Measurements from ENCODE around the gene PIP4K2B.
"Not testable (repeated sequence)": the region's sequence is repeated elsewhere in the genome, so short reads cannot be mapped to it uniquely, and the experiment has no call there.

PIP4K2B gene

DNA sequence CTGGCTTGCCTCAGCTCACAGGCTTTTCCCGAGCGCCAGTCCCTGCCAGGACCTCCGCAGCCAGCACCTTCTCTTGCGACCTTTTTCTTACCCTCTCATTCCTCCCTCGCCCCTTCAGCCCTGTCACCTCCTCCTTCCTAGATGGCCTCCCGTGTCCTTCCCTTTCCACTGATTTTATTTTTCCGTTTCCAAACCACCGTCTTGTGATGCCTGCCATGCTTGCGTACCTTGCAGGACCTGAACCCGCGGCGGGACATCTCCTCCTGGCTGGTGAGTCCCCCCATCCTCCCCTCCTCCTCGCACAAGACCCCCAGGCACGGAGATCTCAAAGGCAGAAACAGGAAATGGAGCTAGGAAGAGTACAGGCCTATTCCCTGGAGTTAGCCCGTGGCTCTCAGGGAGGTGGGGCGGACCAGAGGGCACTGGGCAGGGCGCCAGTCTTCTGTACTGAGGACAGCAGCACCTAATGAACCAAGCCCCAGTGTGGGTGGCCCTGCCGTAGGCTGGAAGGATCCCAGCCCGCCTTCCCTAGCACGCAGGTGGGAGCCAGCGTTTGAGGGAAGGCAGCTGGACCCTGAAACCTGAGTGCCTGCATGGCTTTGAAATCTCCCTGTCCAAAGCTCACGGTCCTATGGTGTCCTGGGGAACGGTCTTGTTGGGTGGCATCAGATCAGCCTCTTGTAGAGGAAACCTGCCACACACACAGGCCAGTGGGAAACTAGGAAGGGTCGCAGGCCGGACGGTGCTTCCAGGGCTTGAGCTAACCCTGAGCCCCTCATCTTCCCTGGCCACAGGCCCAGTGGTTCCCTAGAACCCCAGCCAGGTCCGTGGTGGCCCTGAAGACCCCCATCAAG, 68.6 kb downstream of the PIP4K2B start:
- DNase-seq (ENCODE audit: low read depth, low spot score) = no peak

DNA sequence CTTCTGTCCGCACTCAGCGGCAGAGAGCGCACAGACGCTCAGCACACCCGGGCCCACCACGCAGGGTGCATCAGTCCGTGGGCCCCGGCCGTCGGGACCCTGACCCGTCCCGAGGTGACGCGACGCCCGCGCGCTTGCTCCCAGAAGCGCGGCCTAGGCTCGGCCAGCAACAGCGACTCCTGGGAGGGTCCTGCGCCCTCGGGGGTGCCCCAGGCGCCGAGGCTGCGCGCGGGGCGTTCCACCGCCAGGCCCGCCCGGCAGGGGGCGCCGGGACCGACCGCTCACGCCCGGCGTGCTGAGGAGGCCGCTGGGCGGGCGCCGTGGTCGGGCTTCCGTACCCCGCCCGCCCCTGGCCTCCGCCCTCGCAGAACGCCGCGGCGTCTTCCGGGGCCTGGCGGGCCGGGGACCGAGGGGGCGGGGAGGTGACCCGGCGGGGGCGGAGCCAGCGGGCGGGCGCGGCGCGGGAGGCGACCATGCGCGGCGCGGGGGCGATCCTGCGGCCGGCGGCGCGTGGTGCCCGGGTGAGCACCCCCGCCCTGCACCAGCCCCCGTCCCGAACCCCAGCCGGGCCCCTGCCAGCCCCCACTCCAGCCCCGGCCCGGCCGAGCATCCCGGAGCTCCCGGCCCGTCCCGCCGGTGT, 69.3 kb downstream of the PIP4K2B start, which contains the start of gene CISD3:
Gene CISD3 (plus strand): TSS at position 456 of the 640 bp plus-strand sequence. CDS start 18 bp downstream, at position 474.
- no peak for DNase-seq (ENCODE audit: low read depth, low spot score)

DNA sequence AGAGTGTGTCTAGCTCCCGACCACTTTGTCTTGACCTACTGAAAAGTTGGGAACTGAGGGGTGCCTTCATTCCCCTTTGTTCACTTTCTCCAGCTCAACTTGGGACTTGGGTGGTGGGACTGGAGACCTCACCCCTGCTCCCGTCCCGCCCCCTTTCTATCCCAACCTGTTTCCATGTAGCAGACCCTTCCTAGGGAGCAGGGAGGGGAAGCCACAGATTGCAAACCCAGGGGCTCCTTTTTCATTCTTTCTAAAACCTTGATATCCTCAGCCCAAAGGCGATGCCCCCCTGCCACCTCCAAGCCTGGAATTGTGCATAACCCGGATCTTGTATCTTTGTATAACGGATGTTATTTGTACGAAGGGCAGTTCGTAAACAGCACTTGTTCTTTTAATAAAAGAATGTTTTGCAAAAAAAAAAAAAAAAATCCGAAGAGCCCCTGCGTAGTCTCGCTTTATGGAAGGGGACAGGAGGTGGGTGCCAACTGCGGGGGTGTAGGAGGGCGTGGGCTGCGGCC, 69.9 kb downstream of the PIP4K2B start:
- DNase-seq (ENCODE audit: low read depth, low spot score) = no peak

DNA sequence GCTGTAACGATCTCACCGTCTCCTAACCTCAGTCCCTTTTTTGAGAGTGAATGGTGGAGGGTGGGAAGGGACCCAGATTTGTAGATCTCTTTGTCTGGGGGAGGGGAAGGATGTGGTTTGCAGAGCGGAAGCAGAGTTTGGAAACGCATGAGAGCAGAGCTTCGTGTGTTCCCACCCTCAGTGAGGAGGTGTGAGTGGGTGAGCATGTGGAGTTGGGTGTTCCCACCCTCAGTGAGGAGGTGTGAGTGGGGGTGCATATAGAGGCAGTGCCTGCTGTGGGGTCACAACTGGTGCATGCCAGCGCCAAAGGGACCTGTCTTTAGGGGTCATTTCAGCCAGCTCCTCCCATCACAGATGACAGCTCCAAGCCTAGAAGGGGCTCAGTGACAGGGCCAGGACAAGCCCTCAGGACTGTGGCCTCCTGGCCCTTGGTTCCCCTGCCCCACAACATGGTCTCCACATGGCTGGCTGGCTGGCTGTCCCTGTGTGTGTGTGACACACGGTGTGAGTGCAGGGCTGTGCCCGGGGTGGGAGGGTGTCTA, 71.0 kb downstream of the PIP4K2B start:
- DNase-seq (ENCODE audit: low read depth, low spot score) = no peak

DNA sequence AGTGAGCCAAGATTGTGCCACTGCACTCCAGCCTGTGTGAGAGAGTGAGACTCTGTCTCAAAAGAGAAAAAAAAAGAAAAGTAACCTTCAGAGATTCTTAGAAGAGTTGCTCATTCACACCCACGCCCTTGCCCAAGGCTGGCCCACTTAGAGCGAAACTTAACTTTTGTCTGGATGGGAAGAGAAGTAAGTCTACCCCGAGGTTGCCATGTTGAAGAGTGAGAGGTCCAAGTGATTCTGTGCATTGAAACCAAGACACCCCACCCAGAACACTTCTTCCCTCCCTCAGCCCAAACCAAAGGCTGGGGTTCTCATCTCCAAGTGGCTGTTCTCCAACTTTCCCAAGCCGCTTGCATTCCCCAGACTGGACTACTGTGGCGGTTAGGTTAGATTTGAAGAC, 71.6 kb downstream of the PIP4K2B start:
- no peak for DNase-seq (ENCODE audit: low read depth, low spot score)

DNA sequence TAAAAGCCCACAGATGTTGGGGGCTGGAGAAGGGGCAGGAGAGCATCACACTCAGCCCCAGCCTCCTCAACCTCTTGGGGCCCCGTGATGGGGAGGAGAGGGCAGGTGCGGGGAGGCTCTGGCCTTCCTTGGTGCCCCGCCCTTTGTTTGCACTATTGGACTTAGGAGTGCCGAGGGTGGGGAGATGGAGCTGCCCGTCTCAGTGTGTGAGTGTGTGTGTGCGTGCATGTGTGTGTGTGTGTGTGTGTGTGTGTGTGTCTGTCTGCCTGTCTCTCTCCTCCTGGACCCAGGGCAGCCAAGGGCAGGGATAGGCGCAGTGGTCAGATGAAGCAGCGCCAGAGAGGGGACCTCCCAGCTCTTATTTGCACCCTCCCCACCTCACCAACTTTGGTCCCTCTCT, 73.2 kb downstream of the PIP4K2B start:
- DNase-seq (ENCODE audit: low read depth, low spot score) = not testable (repeated sequence)

DNA sequence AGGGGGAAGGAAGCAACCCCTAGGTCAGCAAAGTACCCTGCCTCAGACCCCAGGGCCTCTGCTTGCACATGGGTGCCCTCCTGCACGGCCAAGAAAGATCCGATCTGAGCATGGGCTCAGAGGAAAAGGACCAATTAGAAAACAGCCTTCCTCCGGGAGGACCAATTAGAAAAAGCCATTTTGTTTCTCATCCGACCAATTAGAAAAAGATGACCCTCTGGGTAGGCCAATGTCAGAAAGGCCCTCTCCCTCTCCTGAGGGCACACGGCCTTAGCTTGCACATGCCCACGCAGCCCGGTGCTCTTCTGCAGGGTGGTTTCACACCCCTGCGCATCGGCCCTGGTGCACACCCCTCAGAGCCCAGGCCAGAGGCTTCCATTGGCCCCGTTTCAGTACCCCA, 74.3 kb downstream of the PIP4K2B start:
- DNase-seq (ENCODE audit: low read depth, low spot score) = no peak

DNA sequence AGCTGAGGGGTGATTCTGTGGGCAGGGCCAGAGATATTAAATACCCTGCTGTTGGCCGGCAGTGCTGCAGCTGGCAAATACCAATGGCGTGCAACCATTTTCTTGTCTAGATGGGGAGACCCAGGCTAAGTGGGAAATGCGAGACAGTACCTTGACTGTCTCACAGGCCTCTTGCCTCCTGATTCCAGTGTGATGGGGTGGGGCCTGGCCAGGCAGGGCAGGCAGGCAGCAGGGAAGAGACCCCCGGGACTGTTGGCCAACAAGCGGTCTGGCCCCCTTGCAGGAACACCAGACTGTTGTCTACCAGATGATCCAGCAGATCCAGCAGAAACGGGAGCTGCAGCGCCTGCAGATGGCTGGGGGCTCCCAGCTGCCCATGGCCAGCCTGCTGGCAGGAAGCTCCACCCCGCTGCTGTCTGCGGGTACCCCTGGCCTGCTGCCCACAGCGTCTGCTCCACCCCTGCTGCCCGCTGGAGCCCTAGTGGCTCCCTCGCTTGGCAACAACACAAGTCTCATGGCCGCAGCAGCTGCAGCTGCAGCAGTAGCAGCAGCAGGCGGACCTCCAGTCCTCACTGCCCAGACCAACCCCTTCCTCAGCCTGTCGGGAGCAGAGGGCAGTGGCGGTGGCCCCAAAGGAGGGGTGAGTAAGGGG, 74.9 kb downstream of the PIP4K2B start:
- no peak for DNase-seq (ENCODE audit: low read depth, low spot score)

DNA sequence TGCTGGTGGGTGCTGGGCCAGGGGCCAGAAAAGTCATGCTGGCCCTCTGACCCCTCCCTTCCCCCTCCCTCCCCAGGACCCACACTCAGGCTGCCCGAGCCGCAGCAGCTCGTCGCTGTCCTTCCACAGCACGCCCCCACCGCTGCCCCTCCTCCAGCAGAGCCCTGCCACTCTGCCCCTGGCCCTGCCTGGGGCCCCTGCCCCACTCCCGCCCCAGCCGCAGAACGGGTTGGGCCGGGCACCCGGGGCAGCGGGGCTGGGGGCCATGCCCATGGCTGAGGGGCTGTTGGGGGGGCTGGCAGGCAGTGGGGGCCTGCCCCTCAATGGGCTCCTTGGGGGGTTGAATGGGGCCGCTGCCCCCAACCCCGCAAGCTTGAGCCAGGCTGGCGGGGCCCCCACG, 77.6 kb downstream of the PIP4K2B start:
- DNase-seq (ENCODE audit: low read depth, low spot score) = no peak

DNA sequence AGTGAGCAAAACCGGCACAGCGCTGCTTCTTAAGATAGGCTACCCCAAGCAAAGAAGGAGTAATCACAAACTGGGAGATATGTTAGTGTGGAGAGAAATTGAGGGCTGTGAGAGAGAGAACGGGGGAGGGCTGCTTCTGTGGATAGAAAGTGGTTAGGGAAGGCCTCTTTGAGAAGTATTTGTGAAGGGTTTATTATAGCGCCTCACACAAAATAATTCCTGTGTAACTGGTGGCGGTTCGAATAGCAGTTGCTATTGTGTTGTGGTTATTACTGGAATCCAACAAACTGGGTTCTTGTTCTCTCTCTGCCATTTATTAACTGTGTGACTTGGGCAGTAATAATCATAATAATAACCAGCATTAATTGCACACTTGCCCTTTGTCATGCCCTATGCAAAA, 78.4 kb downstream of the PIP4K2B start:
- no peak for DNase-seq (ENCODE audit: low read depth, low spot score)

DNA sequence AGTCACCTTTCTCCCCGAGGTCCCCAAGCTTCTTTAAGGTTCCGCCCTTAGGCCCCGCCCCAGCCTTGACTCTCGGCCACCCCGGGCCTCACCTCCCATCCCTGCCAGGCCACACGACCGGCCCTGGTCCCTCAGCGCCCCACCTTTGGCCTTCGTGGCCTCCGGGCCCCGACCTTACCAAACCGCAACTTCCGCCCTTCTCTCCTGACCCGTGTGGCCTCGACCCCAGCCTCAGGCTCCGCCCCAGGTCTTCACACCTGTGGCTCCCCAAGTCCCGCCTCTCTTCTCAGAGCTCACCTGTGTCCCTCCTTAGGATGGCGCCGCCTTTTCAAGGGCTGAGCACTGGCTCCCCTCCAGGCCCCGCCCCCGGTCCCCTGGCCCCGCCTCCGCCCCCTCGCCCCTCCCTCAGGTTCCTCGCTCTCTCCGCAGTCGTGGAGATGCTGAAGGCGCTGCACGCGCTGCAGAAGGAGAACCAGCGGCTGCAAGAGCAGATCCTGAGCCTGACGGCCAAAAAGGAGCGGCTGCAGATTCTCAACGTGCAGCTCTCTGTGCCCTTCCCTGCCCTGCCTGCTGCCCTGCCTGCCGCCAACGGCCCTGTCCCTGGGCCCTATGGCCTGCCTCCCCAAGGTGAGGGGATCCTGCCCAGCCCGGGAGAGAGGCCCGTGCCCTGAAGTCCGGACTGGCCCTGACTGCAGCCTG, 79.3 kb downstream of the PIP4K2B start:
- no peak for DNase-seq (ENCODE audit: low read depth, low spot score)

DNA sequence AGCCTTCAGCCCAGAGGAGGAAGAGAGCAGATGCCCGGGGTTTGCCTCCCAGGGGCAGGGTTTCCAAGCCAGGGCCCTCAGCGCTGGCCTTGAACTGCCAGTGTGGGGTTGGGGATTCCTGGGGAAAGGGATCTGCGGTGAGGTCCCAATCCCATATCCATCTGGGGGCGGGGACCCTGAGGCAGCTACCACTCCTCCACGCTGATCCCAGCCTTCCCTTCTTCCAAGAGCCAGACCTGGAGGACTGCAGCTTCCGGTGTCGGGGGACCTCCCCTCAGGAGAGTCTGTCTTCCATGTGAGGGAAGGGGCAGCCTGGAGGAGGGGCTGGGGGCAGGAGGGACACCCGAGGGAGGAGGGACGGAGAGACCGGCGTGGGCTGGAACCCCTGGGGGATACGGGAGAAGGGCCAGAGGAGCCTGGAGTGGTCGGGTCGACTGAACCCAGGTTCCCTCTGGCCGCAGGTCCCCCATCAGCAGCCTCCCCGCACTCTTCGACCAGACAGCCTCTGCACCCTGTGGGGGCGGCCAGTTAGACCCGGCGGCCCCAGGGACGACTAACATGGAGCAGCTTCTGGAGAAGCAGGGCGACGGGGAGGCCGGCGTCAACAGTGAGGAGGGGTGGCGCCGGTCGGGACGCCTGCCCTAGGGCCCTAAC, 79.9 kb downstream of the PIP4K2B start:
- DNase-seq (ENCODE audit: low read depth, low spot score) = no peak

DNA sequence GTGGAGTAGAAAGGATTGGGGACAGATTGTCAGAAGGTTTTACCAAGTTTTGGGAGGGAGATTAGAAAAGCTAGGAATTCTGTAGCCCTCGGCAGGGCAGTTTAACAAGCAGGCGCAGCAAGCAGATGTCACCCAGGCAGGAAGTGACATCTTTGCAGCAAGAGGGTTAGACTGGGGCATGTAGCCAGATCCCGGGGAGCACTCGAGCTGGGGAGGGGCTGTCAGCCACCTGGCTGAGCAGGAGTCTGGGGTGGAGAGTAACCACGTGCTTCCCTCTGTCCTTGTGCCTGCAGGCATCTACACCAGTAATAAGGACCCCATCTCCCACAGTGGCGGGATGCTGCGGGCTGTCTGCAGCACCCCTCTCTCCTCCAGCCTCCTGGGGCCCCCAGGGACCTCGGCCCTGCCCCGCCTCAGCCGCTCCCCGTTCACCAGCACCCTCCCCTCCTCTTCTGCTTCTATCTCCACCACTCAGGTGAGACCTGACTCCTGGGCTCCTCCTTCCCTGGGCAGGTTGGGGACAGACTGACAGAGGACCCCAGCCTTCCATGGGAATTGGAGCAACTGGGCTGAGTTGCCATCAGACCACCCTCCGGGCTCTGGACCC, 82.1 kb downstream of the PIP4K2B start:
- DNase-seq (ENCODE audit: low read depth, low spot score) = no peak

DNA sequence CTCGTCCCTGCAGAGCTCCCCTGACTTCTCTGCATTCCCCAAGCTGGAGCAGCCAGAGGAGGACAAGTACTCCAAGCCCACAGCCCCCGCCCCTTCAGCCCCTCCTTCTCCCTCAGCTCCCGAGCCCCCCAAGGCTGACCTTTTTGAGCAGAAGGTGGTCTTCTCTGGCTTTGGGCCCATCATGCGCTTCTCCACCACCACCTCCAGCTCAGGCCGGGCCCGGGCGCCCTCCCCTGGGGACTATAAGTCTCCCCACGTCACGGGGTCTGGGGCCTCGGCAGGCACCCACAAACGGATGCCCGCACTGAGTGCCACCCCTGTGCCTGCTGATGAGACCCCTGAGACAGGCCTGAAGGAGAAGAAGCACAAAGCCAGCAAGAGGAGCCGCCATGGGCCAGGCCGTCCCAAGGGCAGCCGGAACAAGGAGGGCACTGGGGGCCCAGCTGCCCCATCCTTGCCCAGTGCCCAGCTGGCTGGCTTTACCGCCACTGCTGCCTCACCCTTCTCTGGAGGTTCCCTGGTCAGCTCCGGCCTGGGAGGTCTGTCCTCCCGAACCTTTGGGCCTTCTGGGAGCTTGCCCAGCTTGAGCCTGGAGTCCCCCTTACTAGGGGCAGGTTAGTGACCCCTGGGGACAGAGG, 82.9 kb downstream of the PIP4K2B start:
- no peak for DNase-seq (ENCODE audit: low read depth, low spot score)

All from brain pericyte (primary cell).